ENCODE data around the gene STT3B.

The STT3B gene

DNA sequence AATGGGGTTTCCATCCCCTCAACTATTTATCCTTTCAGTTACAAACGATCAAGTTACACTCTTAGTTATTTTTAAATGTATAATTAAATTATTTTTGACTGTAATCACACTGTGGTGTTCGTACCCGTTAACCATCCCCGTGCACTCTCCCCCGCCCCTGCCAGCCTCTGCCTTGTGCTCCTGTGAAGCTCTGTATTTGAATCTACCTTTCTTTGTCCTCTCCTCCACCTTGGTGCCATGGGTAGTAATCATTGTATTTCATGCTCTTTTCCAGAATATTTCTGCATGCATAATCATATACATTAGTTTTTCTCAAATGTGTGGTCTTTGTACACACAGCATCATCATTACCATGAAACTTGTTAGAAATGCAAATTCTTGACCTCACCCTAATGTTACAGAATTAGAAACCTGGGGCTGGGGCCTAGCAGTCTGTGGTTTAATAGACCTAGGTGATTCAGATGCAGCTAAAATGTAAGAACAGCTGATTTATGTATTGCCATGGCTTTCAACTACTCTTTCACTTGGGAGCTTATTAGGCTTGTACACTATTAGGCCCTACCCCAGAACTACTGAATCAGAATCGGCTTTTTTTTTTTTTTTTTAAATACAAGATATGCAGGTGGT lies 91.5 kb downstream of the STT3B start:
- no peak overlapping the region for H3K9ac ChIP-seq
- H3K36me3 ChIP-seq, result peaks cover 87% of the 10 kb centered on the region
- peaks cover 9% of the 10 kb centered on the region; the same call in 1 of the 2 replicates for H3K4me1 ChIP-seq
- TF ChIP-seq Cebpa-rat (IDR thresholded peaks at IDR 0.05), result no peak
- 0 out of 2 replicates have a peak, but pooled peaks cover 7% of the 10 kb centered on the region for H4K20me1 ChIP-seq
- H3K27ac ChIP-seq, result no peak overlapping the region
- no peak overlapping the region for H3K4me2 ChIP-seq
- H3K27me3 ChIP-seq, result no peaks in the 10 kb centered on the region
- H3K4me3 ChIP-seq, result no peak overlapping the region
- H3K9me3 ChIP-seq, result no peaks in the 10 kb centered on the region

- Histone ChIP-seq H3K9me3 (no peaks in the 10 kb centered on the region), H3K27ac (no peak overlapping the region), H3K9ac (no peak overlapping the region), H4K20me1 (0 out of 2 replicates have a peak, but pooled peaks cover 7% of the 10 kb centered on the region), H3K27me3 (no peaks in the 10 kb centered on the region), H3K4me1 (peaks cover 10% of the 10 kb centered on the region; the same call in 1 of the 2 replicates), H3K4me3 (no peak overlapping the region), H3K4me2 (no peak overlapping the region), H3K36me3 (peaks cover 88% of the 10 kb centered on the region)
- TF ChIP-seq Cebpa-rat (IDR thresholded peaks at IDR 0.05), result no peak
Measured at GRCh38 chr3:31625358-31625757, 92.6 kb downstream of the STT3B start.

GRCh38 chr3:31629054-31629453 lies 96.3 kb downstream of the STT3B start:
- 0 out of 2 replicates have a peak, but pooled peaks cover 7% of the 10 kb centered on the region for H4K20me1 ChIP-seq
- TF ChIP-seq Cebpa-rat (IDR thresholded peaks at IDR 0.05), result no peak
- H3K4me3 ChIP-seq, result no peak overlapping the region
- no peaks in the 10 kb centered on the region for H3K9me3 ChIP-seq
- H3K27ac ChIP-seq, result no peak overlapping the region
- H3K36me3 ChIP-seq, result peaks cover 85% of the 10 kb centered on the region
- no peak overlapping the region for H3K9ac ChIP-seq
- no peaks in the 10 kb centered on the region for H3K27me3 ChIP-seq
- H3K4me1 ChIP-seq, result peaks cover 10% of the 10 kb centered on the region; the same call in 1 of the 2 replicates
- H3K4me2 ChIP-seq, result no peak overlapping the region

DNA sequence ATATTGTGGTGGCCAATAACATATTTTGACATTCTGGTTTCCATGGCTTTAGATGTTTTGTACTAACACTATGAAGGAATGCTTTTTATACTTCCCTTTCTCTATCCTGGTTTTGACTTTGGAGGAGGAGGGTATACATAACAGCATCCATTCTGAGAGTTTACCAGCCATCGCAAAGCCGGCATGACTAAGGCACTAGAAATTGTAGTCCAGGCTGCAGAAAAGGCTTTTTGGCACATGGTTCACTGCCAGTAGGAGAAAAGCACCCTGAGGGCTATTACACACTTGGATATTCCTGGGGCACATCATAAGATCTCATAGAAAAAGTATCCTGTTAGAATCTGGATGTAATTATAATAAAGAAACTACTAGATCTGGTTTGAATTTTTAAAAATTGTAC lies 101.8 kb downstream of the STT3B start:
- no peak overlapping the region for H3K4me2 ChIP-seq
- no peak overlapping the region for H3K9ac ChIP-seq
- no peaks in the 10 kb centered on the region for H3K27me3 ChIP-seq
- TF ChIP-seq Cebpa-rat (IDR thresholded peaks at IDR 0.05), result no peak
- H3K4me3 ChIP-seq, result no peak overlapping the region
- peaks cover 84% of the 10 kb centered on the region for H3K36me3 ChIP-seq
- peaks cover 15% of the 10 kb centered on the region for H3K4me1 ChIP-seq
- no peak overlapping the region for H3K27ac ChIP-seq
- H3K9me3 ChIP-seq, result no peaks in the 10 kb centered on the region
- H4K20me1 ChIP-seq, result no peaks in the 10 kb centered on the region

DNA sequence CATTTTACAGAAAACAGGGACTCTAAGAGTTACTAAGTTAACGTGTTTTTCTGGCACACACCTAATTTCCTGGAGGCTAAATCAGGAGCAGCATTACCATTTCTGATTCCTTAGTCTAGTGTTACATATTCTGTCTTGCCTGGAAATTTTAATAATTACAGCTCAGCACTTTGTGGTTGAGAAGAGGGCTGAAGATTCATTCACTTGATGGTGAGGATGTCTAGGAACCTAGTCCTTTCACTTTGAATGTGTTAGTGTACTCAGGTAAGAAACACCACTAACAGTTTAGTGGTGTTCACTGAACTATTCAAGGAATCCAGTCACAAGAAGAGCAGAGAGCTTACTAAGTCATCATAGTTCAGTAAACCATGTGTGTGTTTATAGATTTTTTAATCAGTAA lies 102.8 kb downstream of the STT3B start:
- H3K27ac ChIP-seq, result no peak overlapping the region
- no peak for TF ChIP-seq Cebpa-rat (IDR thresholded peaks at IDR 0.05)

GRCh38 chr3:31636049-31636448 lies 103.3 kb downstream of the STT3B start:
- H3K36me3 ChIP-seq, result peaks cover 68% of the 10 kb centered on the region
- H4K20me1 ChIP-seq, result no peaks in the 10 kb centered on the region
- H3K4me2 ChIP-seq, result no peak overlapping the region
- no peak overlapping the region for H3K4me3 ChIP-seq
- no peak for TF ChIP-seq Cebpa-rat (IDR thresholded peaks at IDR 0.05)
- no peak overlapping the region for H3K27ac ChIP-seq
- H3K9ac ChIP-seq, result no peak overlapping the region
- no peaks in the 10 kb centered on the region for H3K9me3 ChIP-seq
- H3K4me1 ChIP-seq, result peaks cover 15% of the 10 kb centered on the region
- no peaks in the 10 kb centered on the region for H3K27me3 ChIP-seq

More for the DNA sequence above, 102.8 kb downstream of the STT3B start:
- Histone ChIP-seq H3K4me2 (no peak overlapping the region), H3K4me3 (no peak overlapping the region), H3K27me3 (no peaks in the 10 kb centered on the region), H3K36me3 (peaks cover 73% of the 10 kb centered on the region), H3K9ac (no peak overlapping the region), H3K9me3 (no peaks in the 10 kb centered on the region), H3K4me1 (peaks cover 15% of the 10 kb centered on the region), H4K20me1 (no peaks in the 10 kb centered on the region)

- H3K4me3 ChIP-seq, result no peak overlapping the region
- TF ChIP-seq Cebpa-rat (IDR thresholded peaks at IDR 0.05), result no peak
- H3K36me3 ChIP-seq, result peaks cover 60% of the 10 kb centered on the region
Measured at GRCh38 chr3:31636694-31637442, 104.1 kb downstream of the STT3B start.

GRCh38 chr3:31639828-31640227 lies 107.1 kb downstream of the STT3B start:
- Histone ChIP-seq H3K4me3 (no peak overlapping the region), H3K27ac (no peak overlapping the region), H4K20me1 (no peaks in the 10 kb centered on the region), H3K4me2 (no peak overlapping the region), H3K9me3 (no peaks in the 10 kb centered on the region), H3K9ac (no peak overlapping the region), H3K27me3 (no peaks in the 10 kb centered on the region), H3K4me1 (peaks cover 15% of the 10 kb centered on the region), H3K36me3 (peaks cover 47% of the 10 kb centered on the region)
- no peak for TF ChIP-seq Cebpa-rat (IDR thresholded peaks at IDR 0.05)

More at GRCh38 chr3:31636694-31637442, 104.1 kb downstream of the STT3B start:
- H4K20me1 ChIP-seq, result no peaks in the 10 kb centered on the region
- no peaks in the 10 kb centered on the region for H3K9me3 ChIP-seq
- H3K27me3 ChIP-seq, result no peaks in the 10 kb centered on the region
- no peak overlapping the region for H3K27ac ChIP-seq
- H3K9ac ChIP-seq, result no peak overlapping the region
- H3K4me2 ChIP-seq, result peak overlapping the region; percentile 28; the same call in 1 of the 2 replicates
- peaks cover 15% of the 10 kb centered on the region for H3K4me1 ChIP-seq

- Histone ChIP-seq H3K27ac (no peak overlapping the region), H4K20me1 (no peaks in the 10 kb centered on the region), H3K4me2 (no peak overlapping the region), H3K4me1 (no peaks in the 10 kb centered on the region), H3K4me3 (no peak overlapping the region), H3K27me3 (no peaks in the 10 kb centered on the region), H3K9ac (no peak overlapping the region), H3K36me3 (peaks cover 55% of the 10 kb centered on the region), H3K9me3 (peaks cover 50% of the 10 kb centered on the region)
- no peak for TF ChIP-seq Cebpa-rat (IDR thresholded peaks at IDR 0.05)
Measured at GRCh38 chr3:31645256-31645655, 112.5 kb downstream of the STT3B start.
